ENCODE measurements around the gene CEP68.

GRCh38 chr2:65073879-65074565, 17.8 kb downstream of the CEP68 start:
- TF ChIP-seq POLR2A (IDR thresholded peaks at IDR 0.05) (no peak), POLR2AphosphoS5 (IDR thresholded peaks at IDR 0.05) (no peak), EP300 (IDR thresholded peaks at IDR 0.05; ENCODE audit: low read depth) (no peak)

All from transverse colon (tissue), 3 donors.